Heart left ventricle (tissue), 13 donors: Measurements from ENCODE around the gene CDH6.

Source experiments
- POLR2A ChIP-seq, 2 donors: fragments of 450-650 bp; IDR thresholded peaks; one replicate each; pipeline ENCODE4 v1.6.1; 2017; ENCODE audit warnings: antibody characterized with exemption in 2 of 2, mild to moderate bottlenecking in 2 of 2, moderate library complexity in 2 of 2
- TF ChIP-seq, protein P1 (sequence below), 12 donors: fragments of 200-600 bp; sonication (generic) in 4 of 12; IDR thresholded peaks; one replicate each; pipeline versions ENCODE4 v1.5.0 to v1.8.0; 2018 to 2022; ENCODE audit warnings: antibody characterized with exemption in 12 of 12, mild to moderate bottlenecking in 5 of 12
- donor health status: ischemic (EF 13 %, LVEDD 7.1; RV severe dilation, severe dysfunction).
- donor health status: DM: no; HTN: yes; CAD: no.
- donor health status: DM: no; HTN: no; CAD: no.
- donor health status: ischemic (EF 25% LVEDD 6.9; RV normal size, moderate dysfunction).
- donor health status: ischemic (EF 25% LVEDD 5.7; RV mildly dilated, moderate dysfunction).
- donor health status: ischemic (EF 35%, LVEDD 5.7; RV mildly dilated, moderate dysfunction).
- donor health status: nonischemic (EF 11% LVEDD 7.7; RV severe dilation, severe dysfunction).
- donor health status: DM: yes; HTN: yes; CAD: no.
- donor health status: PGD.
- donor health status: ischemic (EF 29% LVEDD 5.4; RV normal size, mild dysfunction).
- donor health status: nonischemic (EF 23%, LVEDD 6.1; RV moderate dilation, normal function).

DNA sequence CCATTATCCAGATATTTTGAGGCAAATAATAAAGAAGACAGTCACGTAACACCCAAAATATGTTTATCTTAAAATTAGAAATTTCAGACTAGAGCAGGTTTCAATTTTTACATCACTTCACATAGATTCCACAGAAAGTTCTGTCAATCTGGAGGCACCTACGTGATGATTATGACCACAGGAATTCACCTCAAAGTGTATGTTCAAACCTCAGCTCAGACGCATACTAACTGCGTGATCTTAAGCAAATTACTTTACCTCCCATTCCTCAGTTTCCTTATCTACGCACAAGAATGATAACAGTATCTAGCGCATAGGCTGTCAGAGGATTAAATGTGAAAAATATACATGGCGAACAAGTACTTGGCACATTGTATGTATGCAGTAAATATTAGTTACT, 5.9 kb upstream of the CDH6 start:
- TF ChIP-seq, protein P1, sequence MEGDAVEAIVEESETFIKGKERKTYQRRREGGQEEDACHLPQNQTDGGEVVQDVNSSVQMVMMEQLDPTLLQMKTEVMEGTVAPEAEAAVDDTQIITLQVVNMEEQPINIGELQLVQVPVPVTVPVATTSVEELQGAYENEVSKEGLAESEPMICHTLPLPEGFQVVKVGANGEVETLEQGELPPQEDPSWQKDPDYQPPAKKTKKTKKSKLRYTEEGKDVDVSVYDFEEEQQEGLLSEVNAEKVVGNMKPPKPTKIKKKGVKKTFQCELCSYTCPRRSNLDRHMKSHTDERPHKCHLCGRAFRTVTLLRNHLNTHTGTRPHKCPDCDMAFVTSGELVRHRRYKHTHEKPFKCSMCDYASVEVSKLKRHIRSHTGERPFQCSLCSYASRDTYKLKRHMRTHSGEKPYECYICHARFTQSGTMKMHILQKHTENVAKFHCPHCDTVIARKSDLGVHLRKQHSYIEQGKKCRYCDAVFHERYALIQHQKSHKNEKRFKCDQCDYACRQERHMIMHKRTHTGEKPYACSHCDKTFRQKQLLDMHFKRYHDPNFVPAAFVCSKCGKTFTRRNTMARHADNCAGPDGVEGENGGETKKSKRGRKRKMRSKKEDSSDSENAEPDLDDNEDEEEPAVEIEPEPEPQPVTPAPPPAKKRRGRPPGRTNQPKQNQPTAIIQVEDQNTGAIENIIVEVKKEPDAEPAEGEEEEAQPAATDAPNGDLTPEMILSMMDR (IDR thresholded peaks at IDR 0.05), result no peak
- TF ChIP-seq POLR2A (IDR thresholded peaks at IDR 0.05), result no peak
